Right lobe of liver (tissue), 6 donors: ENCODE results near the gene DIPK1B. TPM values are rescaled to one million over a fixed set of nuclear protein-coding genes. Genes with fewer than 3 reads are reported as not detected.
A peak's percentile ranks its signal among the peaks of the same experiment; 100 is the strongest.

Experiments used
- ATAC-seq, 4 donors: fragments of 200-7000 bp; cut with Tn5 transposase; one replicate each; pipeline ENCODE4 v1.9.1; 2020; ENCODE audit warnings: mild to moderate bottlenecking in 4 of 4, moderate library complexity in 4 of 4
- DNase-seq, 3 donors: peaks; one replicate each; pipeline ENCODE4 v3.0.0-alpha.2; 2020
- H3K27ac ChIP-seq, 3 donors: fragments of 200-600 bp; one replicate each; pipeline ENCODE4 v1.8.0; 2022
- H3K27me3 ChIP-seq, 2 donors: fragments of 200-600 bp; one replicate each; pipeline ENCODE4 v1.8.0; 2022
- H3K36me3 ChIP-seq, 4 donors: fragments of 200-600 bp; sonication (generic) in 1 of 4; one replicate each; pipeline versions ENCODE4 v1.5.1 to v1.8.0; 2017 to 2022; ENCODE audit warnings: control low read depth in 1 of 4
- H3K4me1 ChIP-seq, 4 donors: fragments of 200-600 bp; sonication (generic) in 1 of 4; one replicate each; pipeline versions ENCODE4 v1.5.1 to v1.8.0; 2017 to 2022; ENCODE audit warnings: control low read depth in 1 of 4
- H3K4me3 ChIP-seq, 3 donors: fragments of 200-600 bp; one replicate each; pipeline ENCODE4 v1.8.0; 2022
- H3K9me3 ChIP-seq, 4 donors: fragments of 200-600 bp; sonication (generic) in 1 of 4; one replicate each; pipeline versions ENCODE4 v1.5.1 to v1.8.0; 2017 to 2022; ENCODE audit warnings: control low read depth in 1 of 4
- CTCF ChIP-seq, 4 donors: fragments of 200-600 bp in 3 of 4; fragments of 450-650 bp in 1 of 4; IDR thresholded peaks; one replicate each; pipeline versions ENCODE4 v1.5.1 to v1.8.0; 2016 to 2022; ENCODE audit warnings: antibody characterized with exemption in 4 of 4, mild to moderate bottlenecking in 2 of 4
- POLR2A ChIP-seq: fragments of 450-650 bp; IDR thresholded peaks from one replicate; pipeline ENCODE4 v1.6.1; 2017; ENCODE audit warnings: antibody characterized with exemption, mild to moderate bottlenecking
- WGBS: methylation state at CpG from one replicate; pipeline ENCODE4 v1.1.6; 2018; ENCODE audit warnings: low coverage, low lambda C conversion rate; ENCODE audit not compliant: insufficient coverage; ENCODE audit errors: missing lambda C conversion rate; 5-methylcytosine and 5-hydroxymethylcytosine counted together
- intact Hi-C, 2 donors: fragments of 100-400 bp; cut with DNase I; formaldehyde crosslinking; loops; one replicate each; pipeline versions ENCODE4 v1.11.2 to v1.14.1; 2022
- total RNA-seq, 6 experiments: library from RNA; depleted of rRNA in 2 of 6; stranded (reverse); fragments of >200 nt in 2 of 6; fragmentation: NEBNext Ultra II Directional in 3 of 6; extraction: Animal tissue kit (Norgen Biotek cat#: 25700) in 3 of 6; gene quantifications; one replicate each; pipeline versions ENCODE4 v1.1.0 to v1.2.4, GENCODE V29; 2016 to 2023
- donor health status: DM: no; HTN: yes; CAD: no.
- donor health status: DM: no; HTN: no; CAD: no.
- donor health status: DM: no; HTN: no; CAD: no.
- donor health status: DM: no; HTN: yes; CAD: no.
- donor health status: DM: no; HTN: yes; CAD: no.

Gene DIPK1B
- total RNA-seq, 6 experiments from 2014 or later: 1.4 to 7.7 (median 5.1) TPM

GRCh38 chr9:136762221-136762691 is 49.9 kb downstream of the DIPK1B start:
- TF ChIP-seq CTCF (IDR thresholded peaks at IDR 0.05) (no peak), POLR2A (no peak)
- Histone ChIP-seq H3K9me3 (no peaks in the 10 kb centered on the region), H3K4me3 (no peak overlapping the region), H3K4me1 (no peaks in the 10 kb centered on the region), H3K36me3 (no peaks in the 10 kb centered on the region), H3K27me3 (no peaks in the 10 kb centered on the region), H3K27ac (no peak overlapping the region)
- intact Hi-C loops: no loop called here
- 88% methylated on average over 8 of the region's 17 CpGs for WGBS
- ATAC-seq: no peak
- DNase-seq: no peak

GRCh38 chr9:136762915-136763648 is 50.7 kb downstream of the DIPK1B start:
- H3K27me3 ChIP-seq: no peaks in the 10 kb centered on the region
- no peaks in the 10 kb centered on the region for H3K9me3 ChIP-seq
- no peak overlapping the region for H3K4me3 ChIP-seq
- TF ChIP-seq POLR2A: no peak
- TF ChIP-seq CTCF (IDR thresholded peaks at IDR 0.05): no peak
- DNase-seq: no peak
- H3K4me1 ChIP-seq: no peaks in the 10 kb centered on the region
- peak in 2 of 4 donors; percentile 12 to 30 for ATAC-seq
- 18% methylated on average over 15 of the region's 37 CpGs for WGBS
- H3K36me3 ChIP-seq: no peaks in the 10 kb centered on the region
- H3K27ac ChIP-seq: no peak overlapping the region
- intact Hi-C loops: no loop called here

- Histone ChIP-seq H3K27ac (no peak overlapping the region), H3K4me1 (no peaks in the 10 kb centered on the region), H3K27me3 (no peaks in the 10 kb centered on the region), H3K36me3 (no peaks in the 10 kb centered on the region), H3K4me3 (no peak overlapping the region), H3K9me3 (no peaks in the 10 kb centered on the region)
- no peak for ATAC-seq
- no peak for TF ChIP-seq CTCF (IDR thresholded peaks at IDR 0.05)
- TF ChIP-seq POLR2A: no peak
- WGBS: 80% methylated on average over 1 of the region's 14 CpGs
- DNase-seq: peak in 1 of 3 donors; percentile 50
- intact Hi-C loops: no loop called here
Observed at GRCh38 chr9:136763649-136764035, 51.3 kb downstream of the DIPK1B start.

DNA sequence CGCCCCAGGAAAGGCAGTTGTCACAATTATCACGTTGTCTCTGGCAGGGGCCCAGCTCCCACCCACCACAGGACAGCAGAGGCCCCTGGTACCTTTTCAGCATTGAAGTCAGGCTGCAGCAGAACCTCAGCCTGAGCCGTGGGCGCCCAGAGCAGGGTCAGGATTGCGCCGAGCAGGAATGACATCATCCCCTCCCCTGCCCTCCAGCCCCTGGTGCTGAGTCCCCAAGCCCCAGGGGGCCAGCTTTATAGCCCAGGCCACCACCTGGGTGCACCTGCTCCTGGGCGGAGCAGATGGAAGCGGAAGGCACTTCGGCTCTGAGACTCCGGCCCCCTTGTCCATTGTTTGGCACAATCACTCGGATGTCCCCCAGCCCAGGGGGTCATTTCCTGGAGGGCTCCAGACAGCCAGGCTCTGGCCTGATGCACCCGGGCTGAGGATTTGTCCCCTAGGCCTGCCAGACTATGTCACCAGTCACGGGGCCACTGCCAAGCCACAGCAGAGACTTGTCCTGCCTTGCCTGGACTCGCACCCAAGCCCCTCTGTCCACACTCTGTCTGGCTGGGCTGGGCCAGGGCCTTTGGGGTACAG is 52.0 kb downstream of the DIPK1B start, which contains the start of gene LCN15:
Gene LCN15, minus strand, starts transcription at position 218 of the 591 bp plus-strand sequence. Its CDS starts 30 bp downstream, at position 188.
- no peaks in the 10 kb centered on the region for H3K4me1 ChIP-seq
- no peaks in the 10 kb centered on the region for H3K27me3 ChIP-seq
- ATAC-seq (peak in 3 of 4 donors; percentile 8 to 31 (median 22)), DNase-seq (peak in 1 of 3 donors; percentile 49)
- H3K27ac ChIP-seq: no peak within 1 kb of the TSS
- TF ChIP-seq CTCF (IDR thresholded peaks at IDR 0.05) (no peak), POLR2A (no peak)
- intact Hi-C loops: no loop called here
- H3K36me3 ChIP-seq: no peaks in the 10 kb centered on the region
- no peak within 1 kb of the TSS for H3K4me3 ChIP-seq
- H3K9me3 ChIP-seq: no peaks in the 10 kb centered on the region
- WGBS: no CpG with 5 or more reads among the region's 14 CpGs
